Fibroblast of lung (primary cell): ENCODE results near the gene TRIM39. TPM values are rescaled to one million over a fixed set of nuclear protein-coding genes. Genes with fewer than 3 reads are reported as not detected.
"Not testable (repeated sequence)": the region's sequence is repeated elsewhere in the genome, so short reads cannot be mapped to it uniquely, and the experiment has no call there.

Source experiments
- DNase-seq, 2 donors: peaks; one replicate each; pipeline versions ENCODE4 v3.0.0 to v3.0.0-alpha.2; 2010; ENCODE audit warnings: low read depth in 2 of 2
- H2AFZ ChIP-seq: 2 replicates; pipeline ENCODE4 v1.5.1; 2012; ENCODE audit warnings: low read length, control low read depth, inconsistent platforms
- H3K27ac ChIP-seq: 2 replicates; pipeline ENCODE4 v1.5.1; 2011; ENCODE audit warnings: low read length, control low read depth; ENCODE audit not compliant: insufficient read depth
- H3K27me3 ChIP-seq: 2 replicates; pipeline ENCODE4 v1.5.1; 2011; ENCODE audit warnings: mild to moderate bottlenecking, low read length; ENCODE audit not compliant: control insufficient read depth, insufficient read depth
- H3K36me3 ChIP-seq: 2 replicates; pipeline ENCODE4 v1.5.1; 2011; ENCODE audit warnings: low read length; ENCODE audit not compliant: control insufficient read depth, insufficient read depth
- H3K4me1 ChIP-seq: 2 replicates; pipeline ENCODE4 v1.5.1; 2011; ENCODE audit warnings: low read length; ENCODE audit not compliant: control insufficient read depth, insufficient read depth; ENCODE audit errors: extremely low read depth
- H3K4me2 ChIP-seq: 2 replicates; pipeline ENCODE4 v1.5.1; 2011; ENCODE audit warnings: low read length, control low read depth; ENCODE audit not compliant: insufficient read depth; ENCODE audit errors: extremely low read depth
- H3K4me3 ChIP-seq, 4 experiments: fragments of 200-600 bp in 1 of 4; sonication (generic) in 1 of 4; replicated peaks in 1 of 4; 2 replicates each; pipeline ENCODE4 v1.5.1; 2011 to 2016; ENCODE audit warnings: low read length in 4 of 4, low read depth in 3 of 4, mild to moderate bottlenecking in 3 of 4, control low read depth in 2 of 4, inconsistent platforms in 1 of 4, mixed read lengths in 1 of 4; ENCODE audit not compliant: insufficient read depth in 1 of 4; ENCODE audit errors: control extremely low read depth in 1 of 4
- H3K79me2 ChIP-seq: 2 replicates; pipeline ENCODE4 v1.5.1; 2012; ENCODE audit warnings: mild to moderate bottlenecking, low read length, inconsistent platforms; ENCODE audit not compliant: control insufficient read depth, insufficient read depth
- H3K9ac ChIP-seq: 2 replicates; pipeline ENCODE4 v1.5.1; 2011; ENCODE audit warnings: mild to moderate bottlenecking, low read length, control low read depth; ENCODE audit not compliant: insufficient read depth
- H3K9me3 ChIP-seq: 2 replicates; pipeline ENCODE4 v1.5.1; 2012; ENCODE audit warnings: low read depth, low read length; ENCODE audit not compliant: control insufficient read depth, insufficient read depth
- H4K20me1 ChIP-seq: 2 replicates; pipeline ENCODE4 v1.5.1; 2011; ENCODE audit warnings: low read length; ENCODE audit not compliant: control insufficient read depth, insufficient read depth; ENCODE audit errors: extremely low read depth
- EZH2 ChIP-seq: IDR thresholded peaks from 2 replicates; pipeline ENCODE4 v1.5.1; 2012; ENCODE audit warnings: low read length, control low read depth, mild to moderate bottlenecking; ENCODE audit errors: missing control alignments
- polyA plus RNA-seq, 2 donors: library from polyadenylated mRNA; depleted of rRNA in 1 of 2; stranded (reverse) in 1 of 2; unstranded in 1 of 2; fragments of >200 nt; gene quantifications; 2 replicates each; pipeline ENCODE4 v1.2.1, GENCODE V29; 2011 to 2012; ENCODE audit warnings: missing spikeins in 1 of 2
- total RNA-seq: library from RNA; depleted of rRNA; stranded (reverse); fragments of >200 nt; gene quantifications from 2 replicates; pipeline ENCODE4 v1.2.1, GENCODE V29; 2014
- TF ChIP-seq, protein P1 (sequence below), 2 donors: IDR thresholded peaks in 1 of 2; conservative IDR thresholded peaks in 1 of 2; 1 replicate in 1 of 2; 2 replicates in 1 of 2; pipeline ENCODE4 v1.5.1; 2011 to 2012; ENCODE audit warnings: low read length in 2 of 2, control low read depth in 1 of 2, inconsistent platforms in 1 of 2, low read depth in 1 of 2, mild to moderate bottlenecking in 1 of 2

Gene TRIM39
- total and polyA plus RNA-seq, 2 donors (not counting 1 experiment from before 2014, with no cell fraction given), result 7.8 to 11.9 TPM

DNA sequence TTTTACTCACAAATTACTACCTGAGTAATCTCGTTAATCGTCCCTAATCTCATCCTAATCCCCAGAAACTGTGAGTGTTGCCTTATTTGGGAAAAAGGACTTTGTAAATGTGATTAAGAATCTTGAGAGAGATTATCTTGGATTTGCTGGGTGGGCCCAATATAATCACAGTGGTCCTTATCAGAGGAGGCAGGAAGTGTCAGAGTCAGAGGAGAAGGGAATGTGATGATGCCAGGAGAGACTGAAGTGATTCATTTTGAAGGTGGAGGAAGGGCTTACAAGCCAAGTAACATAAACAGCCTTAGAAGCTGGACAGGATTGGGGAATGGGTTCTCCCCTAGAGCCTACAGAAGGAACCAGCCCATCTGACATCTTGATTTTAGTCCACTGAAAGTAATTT is 34.9 kb downstream of the TRIM39 start:
- no peaks in the 10 kb centered on the region for H4K20me1 ChIP-seq
- H3K79me2 ChIP-seq, result no peaks in the 10 kb centered on the region
- peaks cover 29% of the 10 kb centered on the region for H3K27me3 ChIP-seq
- H3K27ac ChIP-seq, result no peak overlapping the region
- no peak for TF ChIP-seq EZH2
- TF ChIP-seq, protein P1, sequence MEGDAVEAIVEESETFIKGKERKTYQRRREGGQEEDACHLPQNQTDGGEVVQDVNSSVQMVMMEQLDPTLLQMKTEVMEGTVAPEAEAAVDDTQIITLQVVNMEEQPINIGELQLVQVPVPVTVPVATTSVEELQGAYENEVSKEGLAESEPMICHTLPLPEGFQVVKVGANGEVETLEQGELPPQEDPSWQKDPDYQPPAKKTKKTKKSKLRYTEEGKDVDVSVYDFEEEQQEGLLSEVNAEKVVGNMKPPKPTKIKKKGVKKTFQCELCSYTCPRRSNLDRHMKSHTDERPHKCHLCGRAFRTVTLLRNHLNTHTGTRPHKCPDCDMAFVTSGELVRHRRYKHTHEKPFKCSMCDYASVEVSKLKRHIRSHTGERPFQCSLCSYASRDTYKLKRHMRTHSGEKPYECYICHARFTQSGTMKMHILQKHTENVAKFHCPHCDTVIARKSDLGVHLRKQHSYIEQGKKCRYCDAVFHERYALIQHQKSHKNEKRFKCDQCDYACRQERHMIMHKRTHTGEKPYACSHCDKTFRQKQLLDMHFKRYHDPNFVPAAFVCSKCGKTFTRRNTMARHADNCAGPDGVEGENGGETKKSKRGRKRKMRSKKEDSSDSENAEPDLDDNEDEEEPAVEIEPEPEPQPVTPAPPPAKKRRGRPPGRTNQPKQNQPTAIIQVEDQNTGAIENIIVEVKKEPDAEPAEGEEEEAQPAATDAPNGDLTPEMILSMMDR (conservative IDR thresholded peaks at IDR 0.05 in 1 of 2, IDR thresholded peaks at IDR 0.05 in 1 of 2; ENCODE audit: low read depth in 1 of 2, low read length in 2 of 2), result no peak
- no peak for DNase-seq
- no peaks in the 10 kb centered on the region for H3K4me1 ChIP-seq
- H3K36me3 ChIP-seq, result no peaks in the 10 kb centered on the region
- H3K4me3 ChIP-seq, result no peak overlapping the region
- no peaks in the 10 kb centered on the region for H3K9me3 ChIP-seq
- no peak overlapping the region for H3K4me2 ChIP-seq
- no peak overlapping the region for H3K9ac ChIP-seq
- H2AFZ ChIP-seq, result no peak overlapping the region

DNA sequence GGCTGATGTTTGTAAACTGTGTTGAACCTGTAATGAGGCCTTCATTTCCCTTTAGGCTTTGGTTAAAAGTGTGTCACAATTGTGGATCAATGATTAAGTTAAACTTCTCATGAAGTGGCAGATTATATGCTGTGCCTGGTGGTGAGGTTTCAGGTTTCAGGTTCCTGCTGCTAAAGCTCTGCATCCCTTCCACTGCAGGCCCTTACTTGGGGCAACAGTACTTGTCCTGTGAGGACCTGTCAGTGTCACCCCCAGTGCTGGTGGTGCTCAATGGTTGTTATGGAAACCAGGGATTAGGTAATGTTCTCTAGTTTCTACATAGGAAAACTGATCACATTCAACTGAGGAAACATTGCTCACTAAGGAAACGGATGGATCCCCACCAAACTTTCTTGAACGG is 36.7 kb downstream of the TRIM39 start:
- TF ChIP-seq, protein P1 (conservative IDR thresholded peaks at IDR 0.05 in 1 of 2, IDR thresholded peaks at IDR 0.05 in 1 of 2; ENCODE audit: low read depth in 1 of 2, low read length in 2 of 2), result no peak
- TF ChIP-seq EZH2, result no peak
- peaks cover 29% of the 10 kb centered on the region for H3K27me3 ChIP-seq

GRCh38 chr6:30364591-30364990 is 37.9 kb downstream of the TRIM39 start:
- peaks cover 22% of the 10 kb centered on the region for H3K27me3 ChIP-seq
- no peak overlapping the region for H3K27ac ChIP-seq
- DNase-seq, result no peak
- no peaks in the 10 kb centered on the region for H4K20me1 ChIP-seq
- no peaks in the 10 kb centered on the region for H3K79me2 ChIP-seq
- H3K4me3 ChIP-seq, result no peak overlapping the region
- no peaks in the 10 kb centered on the region for H3K4me1 ChIP-seq
- no peaks in the 10 kb centered on the region for H3K9me3 ChIP-seq
- no peak for TF ChIP-seq EZH2
- TF ChIP-seq, protein P1 (conservative IDR thresholded peaks at IDR 0.05 in 1 of 2, IDR thresholded peaks at IDR 0.05 in 1 of 2; ENCODE audit: low read depth in 1 of 2, low read length in 2 of 2), result no peak
- H3K4me2 ChIP-seq, result no peak overlapping the region
- no peak overlapping the region for H3K9ac ChIP-seq
- no peak overlapping the region for H2AFZ ChIP-seq
- H3K36me3 ChIP-seq, result no peaks in the 10 kb centered on the region

More for the DNA sequence above, 36.7 kb downstream of the TRIM39 start:
- no peaks in the 10 kb centered on the region for H4K20me1 ChIP-seq
- no peak overlapping the region for H3K4me3 ChIP-seq
- H3K9me3 ChIP-seq, result no peaks in the 10 kb centered on the region
- H3K79me2 ChIP-seq, result no peaks in the 10 kb centered on the region
- H2AFZ ChIP-seq, result no peak overlapping the region
- DNase-seq, result no peak
- H3K9ac ChIP-seq, result no peak overlapping the region
- H3K4me1 ChIP-seq, result no peaks in the 10 kb centered on the region
- H3K36me3 ChIP-seq, result no peaks in the 10 kb centered on the region
- H3K4me2 ChIP-seq, result no peak overlapping the region
- no peak overlapping the region for H3K27ac ChIP-seq

- not testable (repeated sequence) for H3K4me1 ChIP-seq, H3K4me3 ChIP-seq, H4K20me1 ChIP-seq, H3K9me3 ChIP-seq, H3K79me2 ChIP-seq, H2AFZ ChIP-seq, H3K36me3 ChIP-seq, H3K27ac ChIP-seq, H3K4me2 ChIP-seq, H3K9ac ChIP-seq, DNase-seq
- H3K27me3 ChIP-seq, result peaks cover 13% of the 10 kb centered on the region
Observed at GRCh38 chr6:30369280-30369679, 42.6 kb downstream of the TRIM39 start.
